ENCODE measurements around the gene C12orf57. TPM values are rescaled to one million over a fixed set of nuclear protein-coding genes. Genes with fewer than 3 reads are reported as not detected.

Gene C12orf57
- total and polyA plus RNA-seq, 2 donors (not counting 1 experiment from before 2014, with no cell fraction given) = 107 to 220 TPM

DNA sequence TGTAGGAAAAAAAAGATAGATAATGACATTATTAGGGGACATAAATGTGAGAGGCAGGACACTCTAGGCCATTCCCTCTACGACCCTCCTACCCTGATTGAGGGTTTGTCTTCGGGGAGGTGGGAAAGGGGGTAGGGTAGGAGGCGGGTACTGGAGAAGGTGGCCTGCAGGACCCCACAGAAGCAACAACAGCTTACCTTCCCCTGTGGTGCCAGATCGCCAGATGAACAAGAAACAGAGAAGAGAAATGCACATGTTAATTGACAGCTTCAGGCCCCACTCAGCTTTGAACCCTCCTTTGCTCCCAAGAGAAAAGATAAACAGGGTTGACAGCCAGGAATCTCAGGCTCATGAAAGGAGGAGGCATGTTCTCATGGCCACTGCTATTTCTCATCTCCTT lies 21.9 kb downstream of the C12orf57 start:
- no peak overlapping the region for H3K27ac ChIP-seq (ENCODE audit: insufficient read depth, low read length)
- TF ChIP-seq EZH2 (IDR thresholded peaks at IDR 0.05; ENCODE audit: low read length, missing control alignments) = no peak
- TF ChIP-seq, protein P1, sequence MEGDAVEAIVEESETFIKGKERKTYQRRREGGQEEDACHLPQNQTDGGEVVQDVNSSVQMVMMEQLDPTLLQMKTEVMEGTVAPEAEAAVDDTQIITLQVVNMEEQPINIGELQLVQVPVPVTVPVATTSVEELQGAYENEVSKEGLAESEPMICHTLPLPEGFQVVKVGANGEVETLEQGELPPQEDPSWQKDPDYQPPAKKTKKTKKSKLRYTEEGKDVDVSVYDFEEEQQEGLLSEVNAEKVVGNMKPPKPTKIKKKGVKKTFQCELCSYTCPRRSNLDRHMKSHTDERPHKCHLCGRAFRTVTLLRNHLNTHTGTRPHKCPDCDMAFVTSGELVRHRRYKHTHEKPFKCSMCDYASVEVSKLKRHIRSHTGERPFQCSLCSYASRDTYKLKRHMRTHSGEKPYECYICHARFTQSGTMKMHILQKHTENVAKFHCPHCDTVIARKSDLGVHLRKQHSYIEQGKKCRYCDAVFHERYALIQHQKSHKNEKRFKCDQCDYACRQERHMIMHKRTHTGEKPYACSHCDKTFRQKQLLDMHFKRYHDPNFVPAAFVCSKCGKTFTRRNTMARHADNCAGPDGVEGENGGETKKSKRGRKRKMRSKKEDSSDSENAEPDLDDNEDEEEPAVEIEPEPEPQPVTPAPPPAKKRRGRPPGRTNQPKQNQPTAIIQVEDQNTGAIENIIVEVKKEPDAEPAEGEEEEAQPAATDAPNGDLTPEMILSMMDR (conservative IDR thresholded peaks at IDR 0.05 in 1 of 2, IDR thresholded peaks at IDR 0.05 in 1 of 2; ENCODE audit: low read depth in 1 of 2, low read length in 2 of 2) = no peak

DNA sequence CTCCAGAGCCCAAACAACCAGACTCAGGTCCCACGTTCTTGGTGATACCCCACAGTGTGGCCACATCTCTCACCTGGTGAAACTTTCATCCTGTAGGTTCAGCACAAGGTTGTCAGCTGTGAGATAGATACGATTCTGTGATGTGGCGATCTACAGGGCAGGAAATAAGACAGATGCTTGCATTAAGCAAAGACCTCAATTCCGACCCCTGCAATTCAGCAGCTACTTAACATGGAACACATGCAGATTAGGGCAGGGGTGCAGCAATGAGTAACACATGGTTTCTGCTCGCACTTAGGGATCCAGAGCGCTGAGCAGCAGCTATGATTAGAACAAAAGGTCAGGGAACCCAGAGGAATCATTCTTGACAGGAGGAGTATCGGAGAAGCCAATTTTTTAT lies 22.5 kb downstream of the C12orf57 start:
- Histone ChIP-seq H3K9ac (ENCODE audit: insufficient read depth, low read length) (no peak overlapping the region), H3K4me3 (replicated peaks in 1 of 4; ENCODE audit: control extremely low read depth in 1 of 4, insufficient read depth in 1 of 4, low read depth in 3 of 4, low read length in 4 of 4) (no peak overlapping the region), H3K36me3 (ENCODE audit: control insufficient read depth, insufficient read depth, low read length) (peaks cover 24% of the 10 kb centered on the region), H3K4me1 (ENCODE audit: control insufficient read depth, extremely low read depth, insufficient read depth, low read length) (peaks cover 9% of the 10 kb centered on the region), H3K27me3 (ENCODE audit: control insufficient read depth, insufficient read depth, low read length) (no peaks in the 10 kb centered on the region), H3K27ac (ENCODE audit: insufficient read depth, low read length) (no peak overlapping the region), H2AFZ (ENCODE audit: low read length) (no peak overlapping the region), H4K20me1 (ENCODE audit: control insufficient read depth, extremely low read depth, insufficient read depth, low read length) (no peaks in the 10 kb centered on the region), H3K79me2 (ENCODE audit: control insufficient read depth, insufficient read depth, low read length) (peaks cover 31% of the 10 kb centered on the region), H3K4me2 (ENCODE audit: extremely low read depth, insufficient read depth, low read length) (no peak overlapping the region), H3K9me3 (ENCODE audit: control insufficient read depth, insufficient read depth, low read depth, low read length) (no peaks in the 10 kb centered on the region)
- TF ChIP-seq, protein P1 (conservative IDR thresholded peaks at IDR 0.05 in 1 of 2, IDR thresholded peaks at IDR 0.05 in 1 of 2; ENCODE audit: low read depth in 1 of 2, low read length in 2 of 2) = no peak
- no peak for TF ChIP-seq EZH2 (IDR thresholded peaks at IDR 0.05; ENCODE audit: low read length, missing control alignments)
- no peak for DNase-seq (ENCODE audit: low read depth in 2 of 2)

More for the DNA sequence above, 21.9 kb downstream of the C12orf57 start:
- Histone ChIP-seq H3K9me3 (ENCODE audit: control insufficient read depth, insufficient read depth, low read depth, low read length) (no peaks in the 10 kb centered on the region), H3K79me2 (ENCODE audit: control insufficient read depth, insufficient read depth, low read length) (peaks cover 26% of the 10 kb centered on the region), H3K27me3 (ENCODE audit: control insufficient read depth, insufficient read depth, low read length) (no peaks in the 10 kb centered on the region), H3K36me3 (ENCODE audit: control insufficient read depth, insufficient read depth, low read length) (peaks cover 24% of the 10 kb centered on the region), H4K20me1 (ENCODE audit: control insufficient read depth, extremely low read depth, insufficient read depth, low read length) (no peaks in the 10 kb centered on the region), H3K9ac (ENCODE audit: insufficient read depth, low read length) (no peak overlapping the region), H3K4me3 (replicated peaks in 1 of 4; ENCODE audit: control extremely low read depth in 1 of 4, insufficient read depth in 1 of 4, low read depth in 3 of 4, low read length in 4 of 4) (no peak overlapping the region), H3K4me2 (ENCODE audit: extremely low read depth, insufficient read depth, low read length) (no peak overlapping the region), H2AFZ (ENCODE audit: low read length) (no peak overlapping the region), H3K4me1 (ENCODE audit: control insufficient read depth, extremely low read depth, insufficient read depth, low read length) (peaks cover 9% of the 10 kb centered on the region)
- no peak for DNase-seq (ENCODE audit: low read depth in 2 of 2)

DNA sequence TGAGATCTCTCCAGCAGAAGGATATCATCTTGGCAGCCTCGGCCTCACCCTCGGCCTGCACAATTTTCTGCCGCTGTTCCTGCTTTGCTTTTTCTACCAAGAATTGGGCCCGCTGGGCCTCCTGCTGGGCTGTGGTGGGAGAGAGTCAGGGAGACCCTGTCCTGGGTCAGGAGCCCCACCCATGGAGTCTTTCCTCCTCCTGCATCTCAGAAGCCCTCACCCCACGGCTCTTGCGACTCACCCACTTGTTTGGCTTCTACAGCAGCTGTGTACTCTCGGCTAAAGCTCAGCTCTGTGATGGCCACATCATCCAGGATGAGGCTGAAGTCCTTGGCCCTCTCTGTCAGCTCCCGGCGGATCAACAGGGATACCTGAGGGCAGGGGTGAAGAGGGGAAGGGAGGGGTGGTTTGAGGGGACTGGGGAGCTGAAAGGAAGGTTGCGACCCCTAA lies 23.9 kb downstream of the C12orf57 start:
- no peak overlapping the region for H3K4me3 ChIP-seq (replicated peaks in 1 of 4; ENCODE audit: control extremely low read depth in 1 of 4, insufficient read depth in 1 of 4, low read depth in 3 of 4, low read length in 4 of 4)
- H3K27me3 ChIP-seq (ENCODE audit: control insufficient read depth, insufficient read depth, low read length) = no peaks in the 10 kb centered on the region
- H3K79me2 ChIP-seq (ENCODE audit: control insufficient read depth, insufficient read depth, low read length) = peaks cover 44% of the 10 kb centered on the region

More for the DNA sequence above, 23.9 kb downstream of the C12orf57 start:
- Histone ChIP-seq H3K27ac (ENCODE audit: insufficient read depth, low read length) (no peak overlapping the region), H4K20me1 (ENCODE audit: control insufficient read depth, extremely low read depth, insufficient read depth, low read length) (no peaks in the 10 kb centered on the region), H3K4me2 (ENCODE audit: extremely low read depth, insufficient read depth, low read length) (no peak overlapping the region), H3K9me3 (ENCODE audit: control insufficient read depth, insufficient read depth, low read depth, low read length) (no peaks in the 10 kb centered on the region), H3K4me1 (ENCODE audit: control insufficient read depth, extremely low read depth, insufficient read depth, low read length) (peaks cover 7% of the 10 kb centered on the region), H2AFZ (ENCODE audit: low read length) (no peak overlapping the region), H3K9ac (ENCODE audit: insufficient read depth, low read length) (no peak overlapping the region), H3K36me3 (ENCODE audit: control insufficient read depth, insufficient read depth, low read length) (peaks cover 24% of the 10 kb centered on the region)
- TF ChIP-seq, protein P1 (conservative IDR thresholded peaks at IDR 0.05 in 1 of 2, IDR thresholded peaks at IDR 0.05 in 1 of 2; ENCODE audit: low read depth in 1 of 2, low read length in 2 of 2) = no peak
- no peak for DNase-seq (ENCODE audit: low read depth in 2 of 2)
